PFSK-1 (cell line): ENCODE data around the gene KCNJ14.

Experiments
- FOXP2 ChIP-seq: optimal IDR thresholded peaks from 2 replicates; pipeline ENCODE3; 2011; ENCODE audit warnings: borderline replicate concordance, control low read depth, inconsistent platforms; ENCODE audit not compliant: insufficient read depth; ENCODE audit errors: extremely low read length, extremely low read depth
- POLR2AphosphoS5 ChIP-seq: IDR thresholded peaks from 2 replicates; pipeline ENCODE4 v1.6.1; 2012; ENCODE audit warnings: low read depth, mild to moderate bottlenecking, control low read depth, low read length, moderate library complexity
- REST ChIP-seq, 2 experiments: IDR thresholded peaks; 2 replicates each; pipeline versions ENCODE4 v1.6.1 to v1.8.0; 2011 to 2012; ENCODE audit warnings: low read depth in 2 of 2, low read length in 2 of 2, control low read depth in 1 of 2, inconsistent platforms in 1 of 2, mild to moderate bottlenecking in 1 of 2, moderate library complexity in 1 of 2; ENCODE audit not compliant: insufficient read depth in 1 of 2
- SIN3A ChIP-seq: IDR thresholded peaks from 2 replicates; pipeline ENCODE4 v1.6.1; 2012; ENCODE audit warnings: mild to moderate bottlenecking, low read length, moderate library complexity, borderline replicate concordance; ENCODE audit not compliant: insufficient read depth
- TAF1 ChIP-seq: IDR thresholded peaks from 2 replicates; pipeline ENCODE4 v1.6.1; 2012; ENCODE audit warnings: low read length, control low read depth, borderline replicate concordance; ENCODE audit not compliant: insufficient read depth

The KCNJ14 gene

GRCh38 chr19:48417421-48417820 is 38.0 kb upstream of the KCNJ14 start:
- TF ChIP-seq FOXP2 (no peak), TAF1 (no peak), POLR2AphosphoS5 (no peak), SIN3A (no peak), REST (IDR thresholded peaks at IDR 0.05; ENCODE audit: insufficient read depth in 1 of 2, low read depth in 2 of 2, low read length in 2 of 2) (no peak)

DNA sequence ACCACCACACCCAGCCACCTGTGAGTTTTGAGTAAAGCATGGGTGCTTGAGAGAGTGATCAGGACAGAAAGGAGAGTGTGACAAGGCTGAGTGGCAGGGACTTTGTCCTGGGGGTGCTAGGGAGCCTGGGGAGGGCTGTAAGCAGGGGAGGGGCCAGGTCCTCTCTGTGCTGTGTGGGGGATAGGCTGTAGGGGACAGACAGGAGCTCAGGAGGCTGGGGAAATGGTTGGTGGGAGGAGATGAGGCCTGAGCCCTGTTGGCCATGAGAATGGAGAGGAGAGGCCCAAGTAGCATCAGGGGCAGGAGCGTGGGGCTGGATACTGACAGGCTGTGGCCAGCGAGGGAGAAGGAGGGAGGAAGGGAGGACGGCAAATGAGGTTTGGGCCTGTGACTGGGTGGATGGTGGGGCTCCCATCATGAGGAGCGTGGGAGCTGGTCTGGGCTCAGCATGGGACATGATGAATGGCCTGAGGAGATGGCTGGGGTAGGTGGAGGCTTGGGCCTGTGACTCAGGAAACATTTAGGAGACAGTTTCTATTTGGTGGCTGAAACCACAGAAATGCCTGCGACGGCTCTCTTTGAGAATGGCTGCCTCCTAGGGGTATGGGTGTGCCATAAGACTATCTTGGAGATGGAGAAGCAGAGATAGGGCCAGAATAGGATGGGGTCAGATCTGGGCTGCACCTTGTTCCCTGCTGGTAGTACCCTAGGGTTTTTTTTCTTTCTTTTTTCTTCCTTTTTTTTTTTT is 36.9 kb upstream of the KCNJ14 start:
- TF ChIP-seq FOXP2 (no peak), REST (IDR thresholded peaks at IDR 0.05; ENCODE audit: insufficient read depth in 1 of 2, low read depth in 2 of 2, low read length in 2 of 2) (no peak), TAF1 (no peak), POLR2AphosphoS5 (no peak), SIN3A (no peak)

GRCh38 chr19:48419158-48419920 is 36.0 kb upstream of the KCNJ14 start:
- TF ChIP-seq POLR2AphosphoS5 (no peak), TAF1 (no peak), SIN3A (no peak), FOXP2 (no peak), REST (IDR thresholded peaks at IDR 0.05; ENCODE audit: insufficient read depth in 1 of 2, low read depth in 2 of 2, low read length in 2 of 2) (no peak)

DNA sequence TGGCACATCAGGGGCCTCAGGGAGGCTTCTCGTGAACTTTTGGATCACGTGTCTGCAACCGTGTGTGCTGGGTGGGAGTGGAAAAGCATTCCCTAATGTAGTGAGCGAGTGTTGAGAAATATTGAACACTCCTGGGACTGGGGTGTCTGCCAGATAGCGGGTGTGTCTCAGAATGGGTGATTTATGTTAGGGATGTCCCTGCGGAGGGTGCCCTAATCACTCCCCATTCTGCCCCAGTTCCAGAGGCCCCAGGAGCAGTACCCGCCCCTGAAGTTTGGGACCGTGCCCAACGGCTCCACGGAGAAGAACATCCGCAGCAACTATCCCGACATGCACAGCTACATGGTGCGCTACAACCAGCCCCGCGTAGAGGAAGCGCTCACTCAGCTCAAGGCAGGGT is 33.8 kb upstream of the KCNJ14 start:
- TF ChIP-seq SIN3A = no peak
- no peak for TF ChIP-seq POLR2AphosphoS5
- TF ChIP-seq REST (IDR thresholded peaks at IDR 0.05; ENCODE audit: insufficient read depth in 1 of 2, low read depth in 2 of 2, low read length in 2 of 2) = no peak
- TF ChIP-seq FOXP2 = no peak
